ENCODE data around the gene GALNTL6.

DNA sequence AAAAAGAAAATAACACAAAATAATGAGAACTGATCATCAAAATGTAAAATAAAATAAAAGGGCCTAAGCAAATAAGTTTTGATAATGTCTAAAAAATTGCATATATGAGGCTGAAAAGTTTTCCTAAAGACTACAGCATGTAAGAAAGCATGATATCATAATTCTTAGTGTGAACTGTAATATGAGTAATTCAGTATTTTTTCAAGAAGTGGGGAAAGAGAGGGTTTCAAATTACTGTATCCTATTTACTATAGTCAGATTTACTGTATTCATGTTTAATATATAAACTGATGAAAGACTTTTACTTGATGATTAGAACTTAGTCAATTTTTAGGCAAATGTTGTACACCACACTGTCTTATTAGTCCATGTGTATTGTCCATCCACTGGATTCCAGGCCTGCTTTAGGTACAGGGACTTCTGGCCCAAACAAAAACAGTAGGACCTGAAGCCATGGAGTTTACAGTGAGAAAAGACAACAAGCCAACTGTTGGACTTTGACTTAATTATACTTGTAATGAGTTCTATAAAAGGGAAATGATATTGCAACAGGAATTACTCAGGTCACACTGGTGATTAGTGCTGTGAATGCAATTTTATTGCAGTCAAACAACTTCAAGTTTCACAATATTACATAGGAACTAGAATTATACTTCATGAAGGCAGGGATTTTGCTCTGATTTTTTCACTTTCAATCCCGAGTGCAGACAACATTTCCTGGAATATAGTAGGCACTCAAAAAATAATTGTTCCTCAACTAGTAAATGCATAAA is 837.7 kb downstream of the GALNTL6 start:
- no peak for TF ChIP-seq EZH2 (IDR thresholded peaks at IDR 0.05; ENCODE audit: borderline replicate concordance, insufficient read depth, low read length, poor library complexity, severe bottlenecking)
- TF ChIP-seq, protein P1, sequence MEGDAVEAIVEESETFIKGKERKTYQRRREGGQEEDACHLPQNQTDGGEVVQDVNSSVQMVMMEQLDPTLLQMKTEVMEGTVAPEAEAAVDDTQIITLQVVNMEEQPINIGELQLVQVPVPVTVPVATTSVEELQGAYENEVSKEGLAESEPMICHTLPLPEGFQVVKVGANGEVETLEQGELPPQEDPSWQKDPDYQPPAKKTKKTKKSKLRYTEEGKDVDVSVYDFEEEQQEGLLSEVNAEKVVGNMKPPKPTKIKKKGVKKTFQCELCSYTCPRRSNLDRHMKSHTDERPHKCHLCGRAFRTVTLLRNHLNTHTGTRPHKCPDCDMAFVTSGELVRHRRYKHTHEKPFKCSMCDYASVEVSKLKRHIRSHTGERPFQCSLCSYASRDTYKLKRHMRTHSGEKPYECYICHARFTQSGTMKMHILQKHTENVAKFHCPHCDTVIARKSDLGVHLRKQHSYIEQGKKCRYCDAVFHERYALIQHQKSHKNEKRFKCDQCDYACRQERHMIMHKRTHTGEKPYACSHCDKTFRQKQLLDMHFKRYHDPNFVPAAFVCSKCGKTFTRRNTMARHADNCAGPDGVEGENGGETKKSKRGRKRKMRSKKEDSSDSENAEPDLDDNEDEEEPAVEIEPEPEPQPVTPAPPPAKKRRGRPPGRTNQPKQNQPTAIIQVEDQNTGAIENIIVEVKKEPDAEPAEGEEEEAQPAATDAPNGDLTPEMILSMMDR (IDR thresholded peaks at IDR 0.05; ENCODE audit: poor library complexity, severe bottlenecking), result no peak
- no peak for TF ChIP-seq POLR2AphosphoS5 (IDR thresholded peaks at IDR 0.05)
- TF ChIP-seq, protein P2, sequence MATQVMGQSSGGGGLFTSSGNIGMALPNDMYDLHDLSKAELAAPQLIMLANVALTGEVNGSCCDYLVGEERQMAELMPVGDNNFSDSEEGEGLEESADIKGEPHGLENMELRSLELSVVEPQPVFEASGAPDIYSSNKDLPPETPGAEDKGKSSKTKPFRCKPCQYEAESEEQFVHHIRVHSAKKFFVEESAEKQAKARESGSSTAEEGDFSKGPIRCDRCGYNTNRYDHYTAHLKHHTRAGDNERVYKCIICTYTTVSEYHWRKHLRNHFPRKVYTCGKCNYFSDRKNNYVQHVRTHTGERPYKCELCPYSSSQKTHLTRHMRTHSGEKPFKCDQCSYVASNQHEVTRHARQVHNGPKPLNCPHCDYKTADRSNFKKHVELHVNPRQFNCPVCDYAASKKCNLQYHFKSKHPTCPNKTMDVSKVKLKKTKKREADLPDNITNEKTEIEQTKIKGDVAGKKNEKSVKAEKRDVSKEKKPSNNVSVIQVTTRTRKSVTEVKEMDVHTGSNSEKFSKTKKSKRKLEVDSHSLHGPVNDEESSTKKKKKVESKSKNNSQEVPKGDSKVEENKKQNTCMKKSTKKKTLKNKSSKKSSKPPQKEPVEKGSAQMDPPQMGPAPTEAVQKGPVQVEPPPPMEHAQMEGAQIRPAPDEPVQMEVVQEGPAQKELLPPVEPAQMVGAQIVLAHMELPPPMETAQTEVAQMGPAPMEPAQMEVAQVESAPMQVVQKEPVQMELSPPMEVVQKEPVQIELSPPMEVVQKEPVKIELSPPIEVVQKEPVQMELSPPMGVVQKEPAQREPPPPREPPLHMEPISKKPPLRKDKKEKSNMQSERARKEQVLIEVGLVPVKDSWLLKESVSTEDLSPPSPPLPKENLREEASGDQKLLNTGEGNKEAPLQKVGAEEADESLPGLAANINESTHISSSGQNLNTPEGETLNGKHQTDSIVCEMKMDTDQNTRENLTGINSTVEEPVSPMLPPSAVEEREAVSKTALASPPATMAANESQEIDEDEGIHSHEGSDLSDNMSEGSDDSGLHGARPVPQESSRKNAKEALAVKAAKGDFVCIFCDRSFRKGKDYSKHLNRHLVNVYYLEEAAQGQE (IDR thresholded peaks at IDR 0.05; ENCODE audit: borderline replicate concordance), result no peak
